Heart right ventricle (tissue), 16 donors: ENCODE data around the gene IL1RAPL1. TPM values are rescaled to one million over a fixed set of nuclear protein-coding genes. Genes with fewer than 3 reads are reported as not detected.

Experiments
- ATAC-seq, 8 donors: fragments of 200-7000 bp; cut with Tn5 transposase; one replicate each; pipeline ENCODE4 v1.9.1; 2020; ENCODE audit warnings: mild to moderate bottlenecking in 8 of 8, moderate library complexity in 8 of 8, moderate number of reproducible peaks in 1 of 8
- DNase-seq, 2 donors: peaks; one replicate each; pipeline ENCODE4 v3.0.0-alpha.2; 2020
- H3K27ac ChIP-seq, 10 donors: fragments of 200-600 bp; sonication (generic) in 2 of 10; one replicate each; pipeline versions ENCODE4 v1.5.0 to v1.8.0; 2020 to 2022; ENCODE audit warnings: mild to moderate bottlenecking in 3 of 10
- H3K27me3 ChIP-seq, 7 donors: fragments of 200-600 bp; one replicate each; pipeline ENCODE4 v1.8.0; 2021 to 2022; ENCODE audit warnings: mild to moderate bottlenecking in 2 of 7
- H3K36me3 ChIP-seq, 9 donors: fragments of 200-600 bp; sonication (generic) in 1 of 9; one replicate each; pipeline versions ENCODE4 v1.5.0 to v1.8.0; 2020 to 2022; ENCODE audit warnings: mild to moderate bottlenecking in 2 of 9
- H3K4me1 ChIP-seq, 9 donors: fragments of 200-600 bp; sonication (generic) in 1 of 9; one replicate each; pipeline versions ENCODE4 v1.5.0 to v1.8.0; 2020 to 2022; ENCODE audit warnings: mild to moderate bottlenecking in 4 of 9
- H3K4me3 ChIP-seq, 10 donors: fragments of 200-600 bp; sonication (generic) in 2 of 10; one replicate each; pipeline versions ENCODE4 v1.5.0 to v1.8.0; 2020 to 2022; ENCODE audit warnings: mild to moderate bottlenecking in 7 of 10, moderate library complexity in 2 of 10
- H3K9me3 ChIP-seq, 11 donors: fragments of 200-600 bp in 10 of 11; sonication (generic) in 2 of 11; one replicate each; pipeline versions ENCODE4 v1.5.0 to v1.8.0; 2013 to 2022; ENCODE audit warnings: mild to moderate bottlenecking in 2 of 11, control low read depth in 1 of 11, moderate library complexity in 1 of 11
- WGBS, 2 donors: extraction: QIAGEN DNeasy Blood & Tissue Kit; methylation state at CpG; one replicate each; pipeline ENCODE4 v1.1.7; 2013; ENCODE audit warnings: inconsistent platforms in 1 of 2; 5-methylcytosine and 5-hydroxymethylcytosine counted together
- intact Hi-C, 10 donors: fragments of 100-400 bp; cut with DNase I; formaldehyde crosslinking; loops; one replicate each; pipeline versions ENCODE4 v1.11.1 to v1.14.2; 2022
- polyA plus RNA-seq, 2 donors: library from polyadenylated mRNA; stranded (reverse); fragments of 200-250 nt; gene quantifications; one replicate each; pipeline ENCODE4 v1.2.3, GENCODE V29; 2013
- total RNA-seq, 10 donors: library from RNA; stranded (reverse); fragmentation: NEBNext Ultra II Directional in 3 of 10; extraction: Animal tissue kit (Norgen Biotek cat#: 25700) in 3 of 10; gene quantifications; one replicate each; pipeline versions ENCODE4 v1.2.1 to v1.2.4, GENCODE V29; 2021 to 2023
- TF ChIP-seq, protein P1 (sequence below), 9 donors: fragments of 200-600 bp; sonication (generic) in 2 of 9; IDR thresholded peaks; one replicate each; pipeline versions ENCODE4 v1.5.0 to v1.8.0; 2021 to 2022; ENCODE audit warnings: antibody characterized with exemption in 9 of 9, mild to moderate bottlenecking in 5 of 9, moderate library complexity in 1 of 9
- donor health status: Arrhythmogenic right ventricular cardiomyopathy.
- donor health status: ischemic (EF 13 %, LVEDD 7.1; RV severe dilation, severe dysfunction).
- donor health status: healthy with polysubstance abuse.
- donor health status: DM: no; HTN: yes; CAD: no.
- donor health status: DM: no; HTN: no; CAD: no.
- donor health status: ischemic (EF 25% LVEDD 6.9; RV normal size, moderate dysfunction).
- donor health status: ischemic (EF 25% LVEDD 5.7; RV mildly dilated, moderate dysfunction).
- donor health status: healthy.
- donor health status: DM: yes; HTN: yes; CAD: no.
- donor health status: Ischemic cardiomyopathy.
- donor health status: ischemic (EF 35%, LVEDD 5.7; RV mildly dilated, moderate dysfunction).
- donor health status: nonischemic (EF 11% LVEDD 7.7; RV severe dilation, severe dysfunction).
- donor health status: DM: yes; HTN: yes; CAD: no.
- donor health status: PGD.
- donor health status: ischemic (EF 29% LVEDD 5.4; RV normal size, mild dysfunction).
- donor health status: nonischemic (EF 23%, LVEDD 6.1; RV moderate dilation, normal function).

IL1RAPL1 gene
- total and polyA plus RNA-seq, 12 donors: 0.13 to 6.3 (median 2.8) TPM

DNA sequence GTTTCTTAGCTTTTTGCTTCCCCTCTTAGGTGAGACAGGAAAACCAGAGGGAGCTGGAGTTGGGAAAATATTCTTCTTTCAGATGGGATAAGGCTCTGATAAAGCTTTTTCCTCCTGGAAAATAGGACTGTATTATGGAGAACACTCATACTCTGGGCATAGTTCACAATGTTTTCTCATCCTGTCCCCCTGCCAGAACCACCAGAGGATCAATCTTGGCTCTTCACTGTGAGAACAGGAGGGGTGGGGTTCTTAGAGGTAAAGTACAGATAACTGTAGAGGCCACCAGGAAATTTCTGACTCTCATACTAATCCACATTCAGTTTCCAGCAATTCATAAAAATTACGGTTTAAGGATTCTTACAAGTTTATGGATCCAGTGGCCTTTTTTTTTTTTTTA is 966.3 kb downstream of the IL1RAPL1 start:
- WGBS, 2 donors: 68 to 90% methylated on average over 1 of the region's 1 CpG
- Histone ChIP-seq H3K4me3 (no peak overlapping the region), H3K36me3 (no peaks in the 10 kb centered on the region), H3K27me3 (no peaks in the 10 kb centered on the region), H3K4me1 (no peaks in the 10 kb centered on the region), H3K27ac (no peak overlapping the region), H3K9me3 (peaks cover 0 to 5% (median 0%) of the 10 kb centered on the region in 11 donors)
- TF ChIP-seq, protein P1, sequence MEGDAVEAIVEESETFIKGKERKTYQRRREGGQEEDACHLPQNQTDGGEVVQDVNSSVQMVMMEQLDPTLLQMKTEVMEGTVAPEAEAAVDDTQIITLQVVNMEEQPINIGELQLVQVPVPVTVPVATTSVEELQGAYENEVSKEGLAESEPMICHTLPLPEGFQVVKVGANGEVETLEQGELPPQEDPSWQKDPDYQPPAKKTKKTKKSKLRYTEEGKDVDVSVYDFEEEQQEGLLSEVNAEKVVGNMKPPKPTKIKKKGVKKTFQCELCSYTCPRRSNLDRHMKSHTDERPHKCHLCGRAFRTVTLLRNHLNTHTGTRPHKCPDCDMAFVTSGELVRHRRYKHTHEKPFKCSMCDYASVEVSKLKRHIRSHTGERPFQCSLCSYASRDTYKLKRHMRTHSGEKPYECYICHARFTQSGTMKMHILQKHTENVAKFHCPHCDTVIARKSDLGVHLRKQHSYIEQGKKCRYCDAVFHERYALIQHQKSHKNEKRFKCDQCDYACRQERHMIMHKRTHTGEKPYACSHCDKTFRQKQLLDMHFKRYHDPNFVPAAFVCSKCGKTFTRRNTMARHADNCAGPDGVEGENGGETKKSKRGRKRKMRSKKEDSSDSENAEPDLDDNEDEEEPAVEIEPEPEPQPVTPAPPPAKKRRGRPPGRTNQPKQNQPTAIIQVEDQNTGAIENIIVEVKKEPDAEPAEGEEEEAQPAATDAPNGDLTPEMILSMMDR (IDR thresholded peaks at IDR 0.05): no peak
- intact Hi-C loops: no loop called here
- DNase-seq (no peak), ATAC-seq (no peak)

DNA sequence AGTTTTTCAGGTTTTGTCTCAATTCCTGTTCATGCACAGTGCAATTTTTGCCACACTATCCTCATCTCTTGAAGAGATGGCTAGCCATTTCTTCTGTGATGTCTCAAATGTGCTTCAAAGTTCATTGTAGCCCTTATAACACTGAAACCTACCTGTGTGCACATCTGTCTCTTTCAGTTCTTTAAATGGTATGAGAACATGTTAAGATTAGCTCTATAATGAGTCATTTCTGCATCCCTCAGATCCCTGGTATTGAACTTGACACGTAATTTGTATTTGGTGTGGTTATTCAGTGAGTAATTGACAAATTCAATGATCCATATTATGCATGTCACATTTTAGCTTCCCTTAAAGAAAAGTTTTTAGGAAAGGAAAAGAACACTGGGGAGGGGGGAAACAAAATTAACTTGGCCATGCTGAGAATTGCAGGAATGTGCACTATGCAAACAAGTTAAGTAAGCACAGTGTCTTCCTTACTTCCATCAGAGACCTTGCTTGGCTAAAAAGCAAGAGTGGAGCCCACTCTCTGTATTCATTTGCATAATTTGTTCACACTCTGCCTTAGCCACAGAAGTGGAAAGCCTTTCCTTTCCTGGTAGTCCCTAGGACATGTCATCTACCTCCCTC is 968.3 kb downstream of the IL1RAPL1 start:
- Histone ChIP-seq H3K4me3 (no peak overlapping the region), H3K9me3 (peaks cover 0 to 26% (median 7%) of the 10 kb centered on the region in 11 donors), H3K36me3 (no peaks in the 10 kb centered on the region), H3K27me3 (no peaks in the 10 kb centered on the region), H3K4me1 (no peaks in the 10 kb centered on the region), H3K27ac (no peak overlapping the region)
- TF ChIP-seq, protein P1 (IDR thresholded peaks at IDR 0.05): no peak
- DNase-seq (no peak), ATAC-seq (no peak)
- WGBS, 2 donors: 85 to 92% methylated on average over 1 of the region's 1 CpG
- intact Hi-C loops: no loop called here

DNA sequence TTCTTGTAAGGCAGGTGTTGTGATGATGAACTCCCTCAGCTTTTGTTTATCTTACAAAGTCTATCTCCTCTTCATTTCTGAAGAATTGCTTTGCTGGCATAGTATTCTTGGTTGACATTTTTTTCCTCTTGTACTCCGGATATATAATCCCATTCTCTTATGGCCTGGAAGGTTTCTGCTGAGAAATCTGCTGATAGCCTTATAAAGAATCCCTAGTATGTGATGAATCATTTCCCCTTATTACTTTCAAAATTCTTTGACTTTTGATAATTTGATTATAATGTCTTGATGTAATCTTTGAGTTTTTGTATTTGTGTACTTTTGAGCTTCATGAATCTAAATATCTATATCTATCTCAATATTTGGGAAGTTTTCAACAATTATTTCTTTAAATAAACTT is 972.8 kb downstream of the IL1RAPL1 start:
- no peak for DNase-seq
- intact Hi-C loops: no loop called here
- WGBS, 2 donors: 81 to 88% methylated on average over 1 of the region's 1 CpG
- Histone ChIP-seq H3K27ac (no peak overlapping the region), H3K4me3 (no peak overlapping the region), H3K9me3 (peaks cover 0 to 35% (median 7%) of the 10 kb centered on the region in 11 donors), H3K4me1 (no peaks in the 10 kb centered on the region), H3K36me3 (no peaks in the 10 kb centered on the region), H3K27me3 (no peaks in the 10 kb centered on the region)
- TF ChIP-seq, protein P1 (IDR thresholded peaks at IDR 0.05): no peak
- no peak for ATAC-seq

DNA sequence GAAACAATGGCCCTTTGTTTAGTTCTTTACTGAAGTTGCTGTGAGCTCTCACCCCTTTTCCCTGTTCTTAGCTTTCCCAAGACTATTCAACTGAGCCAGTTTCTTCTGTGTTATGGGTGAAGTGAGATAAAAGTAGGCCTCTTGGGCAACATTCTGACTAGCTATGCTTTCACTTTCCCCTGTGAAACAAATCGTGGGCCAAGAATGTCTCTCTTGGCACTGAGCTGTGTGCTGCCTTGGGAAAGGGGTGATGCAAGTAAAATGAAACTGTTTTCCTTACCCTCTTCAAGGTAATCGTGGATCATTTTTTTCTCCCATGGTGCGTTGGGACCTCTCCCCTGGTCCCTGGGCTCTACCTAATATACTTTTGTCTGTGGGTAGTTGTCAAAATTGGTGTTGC is 974.2 kb downstream of the IL1RAPL1 start:
- DNase-seq (no peak), ATAC-seq (peak in 1 of 8 donors; percentile 60)
- no peak overlapping the region for H3K4me3 ChIP-seq
- H3K9me3 ChIP-seq: peaks cover 0 to 35% (median 7%) of the 10 kb centered on the region in 11 donors
- intact Hi-C loops: no loop called here
- H3K27me3 ChIP-seq: no peaks in the 10 kb centered on the region
- TF ChIP-seq, protein P1 (IDR thresholded peaks at IDR 0.05): no peak
- H3K36me3 ChIP-seq: no peaks in the 10 kb centered on the region
- H3K27ac ChIP-seq: no peak overlapping the region
- WGBS, 2 donors: 66 to 77% methylated on average over 3 of the region's 3 CpGs
- H3K4me1 ChIP-seq: no peaks in the 10 kb centered on the region
